IPS DF 6.9 (cell line): ENCODE measurements around the gene RPL37.
"Not testable (repeated sequence)": the region's sequence is repeated elsewhere in the genome, so short reads cannot be mapped to it uniquely, and the experiment has no call there.

Experiments
- DNase-seq: peaks from one replicate; pipeline ENCODE4 v3.0.0-alpha.2; 2013; ENCODE audit warnings: low read depth, low spot score
- H3K27ac ChIP-seq: one replicate; pipeline ENCODE4 v1.5.1; 2013; ENCODE audit warnings: low read length, control low read depth
- H3K27me3 ChIP-seq: 2 replicates; pipeline ENCODE4 v1.6.1; 2013; ENCODE audit warnings: mild to moderate bottlenecking, low read length; ENCODE audit not compliant: control insufficient read depth, insufficient read depth
- H3K36me3 ChIP-seq: 2 replicates; pipeline ENCODE4 v1.6.1; 2013; ENCODE audit warnings: low read length; ENCODE audit not compliant: control insufficient read depth, insufficient read depth
- H3K4me1 ChIP-seq: 2 replicates; pipeline ENCODE4 v1.6.1; 2013; ENCODE audit warnings: low read length; ENCODE audit not compliant: control insufficient read depth, insufficient read depth
- H3K4me3 ChIP-seq: 2 replicates; pipeline ENCODE4 v1.5.1; 2013; ENCODE audit warnings: mild to moderate bottlenecking, low read length
- H3K9me3 ChIP-seq: 2 replicates; pipeline ENCODE4 v1.6.1; 2013; ENCODE audit warnings: low read length, inconsistent platforms; ENCODE audit not compliant: control insufficient read depth, insufficient read depth
- WGBS: extraction: QIAGEN DNeasy Blood & Tissue Kit; methylation state at CpG from one replicate; pipeline ENCODE4 v1.1.7; 2013; ENCODE audit warnings: mixed read lengths, missing lambda C conversion rate; ENCODE audit not compliant: insufficient read length, insufficient coverage; 5-methylcytosine and 5-hydroxymethylcytosine counted together

The RPL37 gene

DNA sequence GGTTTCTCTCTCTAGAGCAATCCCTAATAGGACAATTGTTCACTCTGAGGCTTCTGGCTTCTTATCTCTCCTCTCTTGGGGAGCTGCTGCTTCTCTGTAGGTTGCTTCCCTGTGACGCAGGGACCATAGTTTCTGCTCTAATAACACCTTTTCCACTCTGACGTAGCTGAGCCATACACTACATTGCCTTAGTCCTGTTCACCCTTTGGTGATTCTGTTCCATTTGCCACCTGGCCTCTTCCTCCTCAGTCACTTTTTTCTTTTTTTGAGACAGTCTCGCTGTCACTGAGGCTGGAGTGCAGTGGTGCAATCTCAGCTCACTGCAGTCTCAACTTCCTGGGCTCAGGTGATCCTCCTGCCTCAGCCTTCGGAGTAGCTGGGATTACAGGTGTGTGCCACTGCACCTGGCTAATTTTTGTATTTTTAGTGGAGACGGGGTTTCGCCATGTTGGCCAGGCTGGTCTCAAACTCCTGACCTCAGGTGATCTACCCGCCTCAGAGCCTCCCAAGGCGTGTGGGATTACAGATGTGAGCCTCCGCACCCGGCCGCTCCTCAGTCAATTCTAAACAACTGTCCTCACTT lies 9.5 kb downstream of the RPL37 start:
- H3K36me3 ChIP-seq, result peaks cover 35% of the 10 kb centered on the region; the same call in 1 of the 2 replicates
- not testable (repeated sequence) for H3K4me3 ChIP-seq, H3K27me3 ChIP-seq, DNase-seq, H3K9me3 ChIP-seq, H3K4me1 ChIP-seq, H3K27ac ChIP-seq
- no CpG with 5 or more reads among the region's 11 CpGs for WGBS

DNA sequence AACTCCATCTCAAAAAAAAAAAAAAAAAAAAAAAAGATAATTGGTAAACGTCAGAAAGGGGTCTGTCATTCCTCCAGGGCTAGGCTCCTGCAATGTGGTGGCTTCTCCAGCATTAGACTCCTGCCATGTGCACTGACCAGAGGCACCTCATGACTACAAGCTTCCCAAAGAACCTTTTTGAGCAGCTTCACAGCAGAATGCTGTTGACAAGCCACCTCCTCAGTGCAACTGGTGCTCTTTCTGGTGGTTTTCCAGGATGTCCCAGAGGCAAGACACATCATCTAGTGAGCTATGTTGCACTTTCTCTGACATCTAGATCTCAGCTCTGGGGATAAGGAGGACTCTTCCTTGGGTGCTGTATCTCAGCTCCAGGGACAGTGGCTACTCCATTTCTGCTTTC lies 11.6 kb downstream of the RPL37 start:
- Histone ChIP-seq H3K27ac (no peak overlapping the region), H3K4me1 (no peaks in the 10 kb centered on the region), H3K27me3 (no peaks in the 10 kb centered on the region), H3K4me3 (no peak overlapping the region), H3K9me3 (no peaks in the 10 kb centered on the region), H3K36me3 (peaks cover 17% of the 10 kb centered on the region; the same call in 1 of the 2 replicates)
- no CpG with 5 or more reads among the region's 1 CpG for WGBS
- DNase-seq, result no peak

DNA sequence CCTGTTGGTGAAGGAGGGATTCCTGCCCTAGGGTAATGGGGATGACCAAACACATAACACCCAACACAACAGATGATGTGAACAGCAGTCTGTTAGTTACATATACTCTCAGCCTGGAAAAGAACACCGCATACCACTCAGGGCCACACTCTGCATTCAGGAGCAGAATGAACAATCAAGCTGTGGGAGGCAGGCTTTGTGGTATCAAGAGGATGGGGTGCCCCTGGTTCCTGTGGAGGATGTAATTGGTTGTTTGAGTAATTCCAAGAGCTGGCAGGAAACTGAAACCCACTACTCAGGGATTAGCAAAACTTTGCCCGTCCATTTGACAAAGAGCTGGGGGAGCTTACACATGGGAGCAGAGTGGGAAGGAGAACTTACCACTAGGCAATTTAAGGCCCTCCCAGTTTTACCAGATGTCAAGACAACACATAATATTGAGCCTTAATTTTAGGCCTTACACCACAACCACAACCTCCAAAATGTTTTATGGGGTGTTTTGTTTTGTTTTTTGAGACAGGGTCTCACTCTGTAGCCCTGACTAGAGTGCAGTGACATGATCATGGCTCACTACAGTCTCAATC lies 21.2 kb downstream of the RPL37 start:
- no CpG with 5 or more reads among the region's 2 CpGs for WGBS
- Histone ChIP-seq H3K4me3 (no peak overlapping the region), H3K27me3 (no peaks in the 10 kb centered on the region), H3K4me1 (no peaks in the 10 kb centered on the region), H3K27ac (no peak overlapping the region), H3K9me3 (no peaks in the 10 kb centered on the region), H3K36me3 (no peaks in the 10 kb centered on the region)
- DNase-seq, result no peak

DNA sequence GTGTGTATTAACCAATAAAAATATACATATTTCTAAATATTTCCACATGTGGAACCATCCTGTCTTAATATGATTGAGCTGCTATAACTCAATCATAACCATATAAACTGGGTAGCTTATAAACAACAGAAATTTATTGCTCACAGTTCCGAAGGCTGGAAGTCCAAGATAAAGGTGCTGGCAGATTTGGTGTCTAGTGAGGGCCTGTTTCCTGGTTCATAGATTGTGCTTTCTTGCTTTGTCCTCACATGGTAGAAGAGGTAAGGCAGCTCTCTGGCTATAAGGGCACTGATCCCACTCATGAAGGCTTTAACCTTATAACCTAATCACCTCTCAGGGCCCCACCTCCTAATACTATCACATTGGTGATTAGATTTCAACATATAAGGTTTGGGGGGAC lies 22.9 kb downstream of the RPL37 start:
- no peak overlapping the region for H3K27ac ChIP-seq
- no peaks in the 10 kb centered on the region for H3K9me3 ChIP-seq
- no peaks in the 10 kb centered on the region for H3K36me3 ChIP-seq
- H3K4me1 ChIP-seq, result peaks cover 1% of the 10 kb centered on the region; the same call in 1 of the 2 replicates
- no peak for DNase-seq
- no CpG with 5 or more reads among the region's 1 CpG for WGBS
- H3K4me3 ChIP-seq, result no peak overlapping the region
- H3K27me3 ChIP-seq, result no peaks in the 10 kb centered on the region

DNA sequence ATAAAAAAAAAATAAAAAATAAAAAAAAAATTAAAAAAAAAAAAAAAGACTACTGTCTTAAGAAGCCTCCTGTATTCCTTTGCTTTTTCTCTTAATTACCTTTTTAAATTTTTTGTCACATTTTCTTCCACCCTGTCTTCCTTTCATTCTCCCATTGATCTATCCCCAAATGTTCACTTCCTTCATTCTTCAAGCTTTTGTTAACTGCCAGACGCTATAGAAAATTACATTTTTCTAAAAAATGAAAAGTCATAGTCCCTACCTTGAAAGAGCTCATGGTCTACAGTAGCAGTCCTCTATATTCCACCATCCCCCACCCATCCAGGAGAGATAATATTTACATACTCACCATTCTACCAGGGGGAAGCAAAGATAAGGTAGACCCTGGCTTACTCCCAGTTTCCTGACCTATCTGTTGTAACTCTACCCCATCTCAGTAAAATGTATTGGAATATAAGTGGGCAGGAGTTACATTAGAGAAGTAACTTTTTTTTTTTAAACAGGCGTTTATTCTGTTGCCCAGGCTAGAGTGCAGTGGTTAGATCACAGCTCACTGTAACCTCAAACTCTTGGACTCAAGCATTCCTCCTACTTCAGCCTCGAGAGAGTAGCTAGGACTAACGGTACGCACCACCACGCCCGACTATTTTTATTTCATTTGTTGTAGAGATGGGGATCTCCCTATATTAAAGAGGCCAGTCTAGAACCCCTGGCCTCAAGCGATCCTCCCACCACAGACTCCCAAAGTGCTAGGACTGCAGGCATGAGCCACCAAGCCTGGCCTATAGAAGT lies 33.1 kb downstream of the RPL37 start:
- H3K27ac ChIP-seq, result no peak overlapping the region
- H3K9me3 ChIP-seq, result no peaks in the 10 kb centered on the region
- H3K27me3 ChIP-seq, result no peaks in the 10 kb centered on the region
- H3K4me3 ChIP-seq, result no peak overlapping the region
- WGBS, result no CpG with 5 or more reads among the region's 8 CpGs
- H3K36me3 ChIP-seq, result no peaks in the 10 kb centered on the region
- H3K4me1 ChIP-seq, result no peaks in the 10 kb centered on the region; the same call in 1 of the 2 replicates
- DNase-seq, result no peak

DNA sequence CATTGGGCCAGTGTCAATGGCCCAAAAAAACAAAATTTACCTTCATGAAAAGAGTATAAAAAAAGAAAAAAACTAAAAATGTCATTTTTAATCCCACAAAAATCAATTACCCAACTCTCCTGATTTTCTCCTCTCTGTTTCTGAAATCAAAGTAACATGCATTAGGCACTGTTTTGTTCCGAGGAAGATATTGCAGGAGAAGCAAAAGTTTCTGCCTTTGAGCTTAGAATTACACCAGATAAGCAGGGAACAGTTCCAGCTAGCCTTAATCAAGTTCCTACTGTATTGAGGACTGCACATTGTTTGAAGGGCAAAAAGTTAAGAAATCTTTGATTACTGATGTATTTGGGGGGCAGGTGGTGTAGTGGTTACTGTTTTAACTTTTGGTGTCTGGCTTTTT lies 35.8 kb downstream of the RPL37 start:
- H3K27me3 ChIP-seq, result no peaks in the 10 kb centered on the region
- DNase-seq, result no peak
- H3K4me1 ChIP-seq, result no peaks in the 10 kb centered on the region; the same call in 1 of the 2 replicates
- H3K36me3 ChIP-seq, result no peaks in the 10 kb centered on the region
- no peak overlapping the region for H3K4me3 ChIP-seq
- H3K27ac ChIP-seq, result no peak overlapping the region
- H3K9me3 ChIP-seq, result no peaks in the 10 kb centered on the region
- no CpG with 5 or more reads among the region's 1 CpG for WGBS

DNA sequence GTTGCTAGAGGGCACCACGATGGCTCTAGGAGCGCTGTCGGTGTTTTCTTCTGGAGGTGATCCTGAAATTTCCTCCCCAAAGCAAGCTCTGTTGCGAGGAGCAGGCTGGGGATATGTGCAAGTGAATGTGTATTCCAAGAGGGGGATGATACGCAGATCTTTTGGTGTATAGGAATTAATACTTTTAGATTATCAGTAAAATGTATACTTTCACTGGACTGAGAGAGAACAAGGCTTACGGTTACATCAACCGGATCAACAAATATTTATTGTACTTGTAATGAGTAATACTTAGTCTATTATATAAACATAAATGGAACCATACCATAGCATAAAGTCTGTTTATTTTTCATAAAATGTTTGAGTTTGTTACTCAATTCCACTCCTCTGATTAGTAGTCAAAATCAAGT lies 36.2 kb downstream of the RPL37 start:
- H3K27ac ChIP-seq, result no peak overlapping the region
- no CpG with 5 or more reads among the region's 7 CpGs for whole genome bisulfite sequencing

DNA sequence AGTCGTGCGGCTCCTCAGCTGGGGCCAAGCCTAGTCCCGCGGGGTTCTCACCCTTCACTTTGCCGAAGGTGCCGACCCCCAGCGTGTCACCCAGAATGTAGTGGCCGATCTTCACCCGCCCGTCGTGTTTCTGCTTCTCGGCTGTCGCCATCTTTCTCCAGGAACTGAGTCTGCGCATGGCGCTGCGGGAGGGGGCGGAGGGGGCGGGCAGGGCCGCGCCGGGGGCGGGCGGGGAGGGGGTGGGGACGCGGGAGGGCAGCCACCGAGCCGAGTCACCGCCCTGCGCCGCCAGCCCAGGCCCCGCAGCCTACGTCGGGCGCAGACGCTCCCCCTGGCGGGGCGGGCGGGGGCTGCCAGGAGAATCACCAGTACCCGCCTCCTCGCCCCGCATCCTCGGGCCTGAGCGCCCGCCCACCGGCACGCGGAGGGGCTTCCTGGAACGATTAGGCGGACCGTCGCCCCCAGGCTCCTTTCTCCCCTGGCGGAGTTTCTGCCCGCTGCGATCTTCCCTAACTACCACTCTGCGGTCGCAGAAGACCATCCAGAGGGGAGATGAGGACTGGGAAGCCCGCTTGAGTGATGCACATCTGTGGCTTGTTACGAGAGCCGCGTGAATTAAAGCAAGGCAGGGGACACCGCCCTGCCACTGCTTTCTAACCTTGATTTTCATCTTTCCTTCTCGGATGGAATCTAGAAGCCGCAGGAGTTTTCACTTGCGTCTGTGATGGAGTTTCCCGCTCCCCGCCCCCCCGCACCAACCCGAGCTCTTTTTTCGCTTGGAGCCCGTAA lies 36.8 kb downstream of the RPL37 start, which contains the start of gene PRKAA1:
TSS of gene PRKAA1 (minus strand) at position 363 of the 789 bp plus-strand sequence. CDS start at position 178, 185 bp downstream.
- no CpG with 5 or more reads among the region's 70 CpGs for WGBS
- Histone ChIP-seq H3K9me3 (no peaks in the 10 kb centered on the region), H3K4me3 (peak within 1 kb of the TSS; percentile 64), H3K4me1 (no peaks in the 10 kb centered on the region; the same call in 1 of the 2 replicates), H3K27me3 (no peaks in the 10 kb centered on the region), H3K36me3 (no peaks in the 10 kb centered on the region), H3K27ac (no peak within 1 kb of the TSS)
- peak; percentile 63 for DNase-seq

More for the DNA sequence above, 36.2 kb downstream of the RPL37 start:
- no peak for DNase-seq
- no peaks in the 10 kb centered on the region for H3K9me3 ChIP-seq
- H3K4me1 ChIP-seq, result no peaks in the 10 kb centered on the region; the same call in 1 of the 2 replicates
- H3K4me3 ChIP-seq, result peak overlapping the region; percentile 59; the same call in 1 of the 2 replicates
- H3K36me3 ChIP-seq, result no peaks in the 10 kb centered on the region
- no peaks in the 10 kb centered on the region for H3K27me3 ChIP-seq

DNA sequence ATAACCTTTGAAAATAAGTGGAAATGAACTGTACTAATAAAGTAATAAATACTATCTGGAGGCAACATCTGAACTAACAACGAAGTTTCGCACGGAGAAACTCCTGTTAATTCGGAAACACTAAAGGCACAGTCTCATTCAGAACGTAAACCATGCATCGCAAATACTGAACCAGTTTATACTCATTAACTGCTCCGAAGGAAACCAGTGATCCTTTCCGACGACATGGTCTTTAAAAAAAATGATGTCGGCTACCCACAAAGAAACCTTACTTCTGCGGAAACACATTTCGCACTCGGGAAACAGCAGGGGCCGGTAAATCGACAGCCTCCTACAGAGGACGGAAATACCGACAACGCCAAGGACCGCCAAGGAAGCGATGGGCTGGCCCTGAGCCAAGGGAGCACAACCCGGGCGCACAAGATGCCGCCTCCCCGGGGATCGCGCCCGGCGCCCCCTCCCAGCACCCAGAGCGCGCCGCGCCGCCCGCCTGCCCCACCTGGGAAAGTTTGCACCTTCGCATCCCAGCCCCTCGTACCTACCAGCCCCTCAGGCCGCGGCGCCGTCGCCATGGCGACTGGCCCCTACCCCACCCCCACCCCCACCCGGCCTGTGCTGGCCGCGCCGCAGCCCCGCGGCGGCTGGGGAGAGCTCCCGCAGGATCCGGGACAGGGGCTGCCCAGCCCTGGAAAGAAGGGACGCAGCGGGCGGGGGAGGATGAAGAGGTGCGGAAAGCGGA lies 37.6 kb downstream of the RPL37 start:
- Histone ChIP-seq H3K27ac (no peak overlapping the region), H3K27me3 (no peaks in the 10 kb centered on the region), H3K4me1 (no peaks in the 10 kb centered on the region; the same call in 1 of the 2 replicates), H3K9me3 (no peaks in the 10 kb centered on the region), H3K4me3 (peak overlapping the region; percentile 64), H3K36me3 (no peaks in the 10 kb centered on the region)
- no CpG with 5 or more reads among the region's 56 CpGs for WGBS
- peak; percentile 16 for DNase-seq
